Measurements from ENCODE around the gene C9orf50. TPM values are rescaled to one million over a fixed set of nuclear protein-coding genes. Genes with fewer than 3 reads are reported as not detected.
A peak's percentile ranks its signal among the peaks of the same experiment; 100 is the strongest.

C9orf50 gene
- not detected in 2 replicates for total RNA-seq
- long read RNA-seq: 0 reads

DNA sequence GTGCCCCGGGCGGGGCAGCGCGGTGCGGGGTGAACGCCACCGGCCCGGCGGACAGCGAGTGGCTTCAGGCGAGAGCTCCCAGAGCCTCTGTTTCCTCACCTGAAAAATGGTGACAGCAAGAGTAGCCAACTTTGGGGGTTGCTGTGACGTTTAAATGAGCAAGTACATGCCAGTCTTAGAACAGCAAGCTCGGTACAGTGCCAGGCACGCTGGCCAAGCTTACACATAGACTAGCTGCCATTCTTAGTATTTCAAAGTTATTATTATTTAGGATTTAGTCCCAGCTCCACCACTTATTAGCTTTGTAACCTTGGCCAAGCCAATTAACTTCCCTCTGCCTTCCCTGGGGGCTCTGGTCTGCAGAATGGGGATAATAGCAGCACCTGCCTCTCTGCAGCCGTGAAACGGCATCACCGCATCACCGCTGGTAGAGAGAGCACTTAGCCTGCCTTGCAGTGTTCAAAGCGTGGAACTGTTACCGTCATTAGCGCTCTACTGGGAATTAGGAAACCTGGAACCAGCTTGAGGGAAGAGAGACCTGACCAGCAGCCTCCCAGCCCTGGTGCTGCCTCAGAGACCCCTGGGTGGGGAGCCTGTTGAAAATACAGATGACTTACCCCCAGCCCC is at the start of gene C9orf50:
Gene C9orf50, minus strand, starts transcription at position 433 of the 627 bp plus-strand sequence. CDS start 527 bp downstream, outside the sequence.
- H3K4me1 Mint-ChIP-seq (ENCODE audit: unreplicated experiment): peaks cover 16% of the 10 kb centered on the region
- H3K36me3 Mint-ChIP-seq (ENCODE audit: unreplicated experiment): no peaks in the 10 kb centered on the region

DNA sequence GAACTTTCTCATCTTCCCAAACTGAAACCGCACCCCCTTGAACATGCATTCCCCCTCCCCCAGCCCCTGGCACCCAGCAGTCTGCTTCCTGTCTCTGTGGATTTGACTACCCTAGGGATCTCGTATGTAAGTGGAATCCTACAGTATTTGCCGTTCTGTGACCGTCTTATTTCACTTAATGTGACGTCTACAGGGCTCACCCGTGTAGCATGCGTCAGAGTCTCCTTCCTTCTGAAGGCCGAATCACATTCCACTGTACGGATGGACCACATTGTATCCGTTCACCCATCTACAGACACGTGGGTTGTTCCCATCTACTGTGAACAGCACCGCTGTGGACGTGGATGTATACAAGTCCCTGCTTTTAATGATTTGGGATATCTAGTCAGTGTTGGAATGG is 49.0 kb upstream of the C9orf50 start:
- Mint-ChIP-seq H3K27me3 (ENCODE audit: unreplicated experiment) (no peaks in the 10 kb centered on the region), H3K4me1 (ENCODE audit: unreplicated experiment) (peaks cover 40% of the 10 kb centered on the region), H3K27ac (ENCODE audit: unreplicated experiment) (no peak overlapping the region), H3K9me3 (ENCODE audit: unreplicated experiment) (no peaks in the 10 kb centered on the region), H3K36me3 (ENCODE audit: unreplicated experiment) (no peaks in the 10 kb centered on the region), H3K4me3 (ENCODE audit: unreplicated experiment) (no peak overlapping the region)
- TF ChIP-seq CTCF (IDR thresholded peaks at IDR 0.05): no peak
- no peak for DNase-seq (ENCODE audit: extremely low spot score, unreplicated experiment)

More for the DNA sequence above, at the start of gene C9orf50:
- peak within 1 kb of the TSS; percentile 34 for H3K27ac Mint-ChIP-seq (ENCODE audit: unreplicated experiment)
- peak within 1 kb of the TSS; percentile 59 for H3K4me3 Mint-ChIP-seq (ENCODE audit: unreplicated experiment)
- no peaks in the 10 kb centered on the region for H3K9me3 Mint-ChIP-seq (ENCODE audit: unreplicated experiment)
- H3K27me3 Mint-ChIP-seq (ENCODE audit: unreplicated experiment): no peaks in the 10 kb centered on the region
- no peak for DNase-seq (ENCODE audit: extremely low spot score, unreplicated experiment)
- no peak for TF ChIP-seq CTCF (IDR thresholded peaks at IDR 0.05)

DNA sequence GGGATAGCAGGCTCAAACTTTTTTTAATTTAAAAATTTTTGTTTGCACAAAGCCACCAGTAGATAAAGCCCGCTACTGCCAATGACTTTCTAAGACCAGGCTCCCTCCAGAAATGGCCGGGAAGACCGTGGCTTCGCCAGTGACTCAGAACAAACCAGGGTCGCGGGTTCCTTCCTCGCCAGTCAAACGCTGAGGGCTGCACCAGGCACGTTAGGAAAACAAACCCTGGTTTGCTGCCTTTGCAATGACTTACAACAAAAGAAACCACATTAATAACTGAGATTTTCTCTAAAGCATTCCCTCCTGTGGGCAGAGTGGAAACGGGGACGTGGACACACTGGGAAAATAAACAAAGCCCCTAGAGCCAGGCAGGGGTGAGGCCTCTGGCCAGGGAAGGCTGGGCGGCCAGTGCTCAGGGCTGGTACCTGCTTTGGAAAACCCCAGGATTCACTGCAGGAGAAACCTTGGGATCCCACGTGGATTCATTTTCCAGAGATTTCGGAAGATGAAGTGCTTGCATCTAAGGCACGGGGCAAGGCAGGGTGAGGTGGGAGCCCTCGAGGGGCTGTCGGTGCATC is 48.3 kb upstream of the C9orf50 start:
- H3K36me3 Mint-ChIP-seq (ENCODE audit: unreplicated experiment): no peaks in the 10 kb centered on the region
- DNase-seq (ENCODE audit: extremely low spot score, unreplicated experiment): no peak
- no peak overlapping the region for H3K4me3 Mint-ChIP-seq (ENCODE audit: unreplicated experiment)
- no peak for TF ChIP-seq CTCF (IDR thresholded peaks at IDR 0.05)
- no peaks in the 10 kb centered on the region for H3K27me3 Mint-ChIP-seq (ENCODE audit: unreplicated experiment)
- peaks cover 42% of the 10 kb centered on the region for H3K4me1 Mint-ChIP-seq (ENCODE audit: unreplicated experiment)
- H3K9me3 Mint-ChIP-seq (ENCODE audit: unreplicated experiment): no peaks in the 10 kb centered on the region
- peak overlapping the region; percentile 87 for H3K27ac Mint-ChIP-seq (ENCODE audit: unreplicated experiment)

GRCh38 chr9:129667850-129668249 is 46.9 kb upstream of the C9orf50 start:
- Mint-ChIP-seq H3K4me3 (ENCODE audit: unreplicated experiment) (no peak overlapping the region), H3K36me3 (ENCODE audit: unreplicated experiment) (no peaks in the 10 kb centered on the region), H3K9me3 (ENCODE audit: unreplicated experiment) (no peaks in the 10 kb centered on the region), H3K27ac (ENCODE audit: unreplicated experiment) (no peak overlapping the region), H3K27me3 (ENCODE audit: unreplicated experiment) (no peaks in the 10 kb centered on the region), H3K4me1 (ENCODE audit: unreplicated experiment) (peaks cover 42% of the 10 kb centered on the region)
- no peak for TF ChIP-seq CTCF (IDR thresholded peaks at IDR 0.05)
- DNase-seq (ENCODE audit: extremely low spot score, unreplicated experiment): no peak

DNA sequence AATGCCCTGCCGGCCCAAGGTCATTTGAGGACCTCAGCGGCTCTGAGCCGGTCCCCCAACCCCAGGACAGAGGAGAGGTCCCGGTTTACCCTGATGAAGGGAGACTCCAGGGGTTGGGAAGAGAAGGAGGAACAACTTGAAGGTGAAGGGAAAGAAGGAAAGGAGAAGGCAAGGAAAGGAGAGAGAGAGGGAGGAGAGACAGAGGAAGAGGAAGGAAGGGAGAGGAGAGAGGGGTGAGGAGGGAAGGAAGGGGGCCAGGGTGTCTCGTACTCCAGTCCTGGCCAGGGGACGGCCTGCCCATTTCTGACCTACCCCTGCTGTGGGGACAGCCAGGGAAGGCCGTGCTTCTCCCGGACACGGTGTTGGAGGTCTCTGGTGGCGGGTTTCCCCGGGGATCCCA is 46.5 kb upstream of the C9orf50 start:
- Mint-ChIP-seq H3K4me3 (ENCODE audit: unreplicated experiment) (no peak overlapping the region), H3K4me1 (ENCODE audit: unreplicated experiment) (peaks cover 40% of the 10 kb centered on the region), H3K9me3 (ENCODE audit: unreplicated experiment) (no peaks in the 10 kb centered on the region), H3K36me3 (ENCODE audit: unreplicated experiment) (no peaks in the 10 kb centered on the region), H3K27me3 (ENCODE audit: unreplicated experiment) (no peaks in the 10 kb centered on the region), H3K27ac (ENCODE audit: unreplicated experiment) (no peak overlapping the region)
- DNase-seq (ENCODE audit: extremely low spot score, unreplicated experiment): no peak
- TF ChIP-seq CTCF (IDR thresholded peaks at IDR 0.05): no peak
